ENCODE data around the gene CHD2. TPM values are rescaled to one million over a fixed set of nuclear protein-coding genes. Genes with fewer than 3 reads are reported as not detected.

CHD2 gene
- polyA plus RNA-seq = 39.1 and 48.3 TPM in 2 replicates

DNA sequence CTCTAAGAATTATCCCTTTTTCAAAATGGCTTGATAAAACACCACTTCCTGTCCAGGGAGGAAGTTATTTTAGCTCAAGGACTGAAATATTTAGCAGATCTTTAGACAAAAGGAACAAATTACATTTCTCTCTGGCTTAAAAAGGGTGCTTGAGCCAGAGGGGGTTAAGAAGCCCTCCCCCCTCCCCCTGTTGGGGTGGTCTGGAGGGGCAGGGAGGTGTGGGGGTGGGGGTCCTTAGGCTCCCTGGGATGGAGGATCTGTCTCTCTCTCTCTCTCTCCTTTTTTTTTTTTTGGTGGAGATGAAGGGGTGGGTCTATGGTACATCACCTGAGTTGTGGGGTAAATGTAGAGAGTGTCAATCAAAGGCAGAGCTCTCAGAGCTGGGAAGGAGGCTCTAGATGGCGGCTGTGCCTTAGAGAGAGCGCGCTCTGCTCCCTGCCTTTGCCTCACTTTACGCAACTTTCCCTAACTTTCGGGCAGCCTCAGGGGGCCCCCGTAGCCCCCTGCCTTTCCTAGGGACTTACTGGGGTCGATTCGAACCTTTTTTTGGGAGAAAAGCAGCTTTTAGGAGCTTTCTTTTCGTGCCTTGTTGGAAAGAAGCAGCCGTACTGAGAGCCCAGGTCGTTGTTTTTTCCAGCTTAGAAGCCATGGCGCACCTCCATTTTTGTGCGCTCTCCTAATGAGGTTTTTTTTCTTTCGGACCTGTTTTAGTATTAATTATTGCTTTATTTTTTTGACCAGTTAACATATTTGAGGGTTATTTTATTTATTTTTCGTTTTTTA, at the start of gene CHD2:
TSS of gene CHD2 (plus strand) at position 377 of the 783 bp plus-strand sequence. CDS start 914 bp downstream, outside the sequence.

Other genes with a start within 250 kb of the CHD2 start
- 47.9 and 62.1 TPM in 2 replicates for gene FAM174B, start 244.5 kb upstream of the CHD2 start, polyA plus RNA-seq
- gene RGMA, start 188.9 kb downstream of the CHD2 start, polyA plus RNA-seq = 0.31 and 0.32 TPM in 2 replicates